Kidney (tissue), 14 donors: ENCODE measurements around the gene ZNF829. TPM values are rescaled to one million over a fixed set of nuclear protein-coding genes. Genes with fewer than 3 reads are reported as not detected.

ENCODE experiments used
- DNase-seq, 5 donors: peaks; one replicate each; pipeline ENCODE4 v3.0.0-alpha.2; 2013 to 2020
- FAIRE-seq: peaks from 2 replicates; lab custom pipeline; 2012; peaks lifted over from hg19 to GRCh38; lab: Jason Lieb, UNC
- H3K27ac ChIP-seq, 2 donors: one replicate each; pipeline ENCODE4 v1.7.0; 2013; ENCODE audit warnings: low read depth in 2 of 2, low read length in 2 of 2, inconsistent platforms in 1 of 2
- H3K27me3 ChIP-seq: one replicate; pipeline ENCODE4 v1.7.1; 2013; ENCODE audit warnings: low read length, inconsistent platforms; ENCODE audit not compliant: control insufficient read depth, insufficient read depth
- H3K36me3 ChIP-seq, 3 donors: one replicate each; pipeline versions ENCODE4 v1.7.0 to v1.7.1; 2013; ENCODE audit warnings: low read length in 3 of 3, control low read depth in 1 of 3, inconsistent platforms in 1 of 3; ENCODE audit not compliant: insufficient read depth in 3 of 3, control insufficient read depth in 2 of 3
- H3K4me1 ChIP-seq, 3 donors: one replicate each; pipeline versions ENCODE4 v1.7.0 to v1.7.1; 2013; ENCODE audit warnings: low read length in 3 of 3, inconsistent platforms in 1 of 3, low read depth in 1 of 3; ENCODE audit not compliant: control insufficient read depth in 2 of 3, insufficient read depth in 2 of 3
- H3K4me3 ChIP-seq, 3 donors: one replicate each; pipeline versions ENCODE4 v1.7.0 to v1.8.1; 2013; ENCODE audit warnings: low read length in 3 of 3, control low read depth in 1 of 3, inconsistent platforms in 1 of 3
- H3K9ac ChIP-seq, 3 donors: one replicate each; pipeline versions ENCODE4 v1.7.0 to v1.7.1; 2013; ENCODE audit warnings: low read length in 3 of 3, control low read depth in 1 of 3, inconsistent platforms in 1 of 3
- H3K9me3 ChIP-seq, 3 donors: one replicate each; pipeline versions ENCODE4 v1.7.0 to v1.7.1; 2013; ENCODE audit warnings: low read length in 3 of 3, control low read depth in 1 of 3, inconsistent platforms in 1 of 3; ENCODE audit not compliant: control insufficient read depth in 2 of 3, insufficient read depth in 1 of 3
- intact Hi-C: fragments of 100-400 bp; cut with DNase I; formaldehyde crosslinking; loops from one replicate; pipeline ENCODE4 v1.11.1; 2022
- polyA plus RNA-seq: library from polyadenylated mRNA; stranded (reverse); fragments of 350-450 nt; fragmentation: Illumina TruSeq; extraction: RNeasy Lipid Tissue Mini Kit (QIAGEN cat#74804); gene quantifications from one replicate; pipeline ENCODE4 v1.2.3, GENCODE V29; 2014; ENCODE audit warnings: low read depth, low replicate concordance; ENCODE audit not compliant: insufficient read depth
- total RNA-seq: library from RNA; stranded (reverse); fragmentation: NEBNext Ultra II Directional; extraction: Animal tissue kit (Norgen Biotek cat#: 25700); gene quantifications from one replicate; pipeline ENCODE4 v1.2.1, GENCODE V29; 2021
- TF ChIP-seq, protein P1 (sequence below): IDR thresholded peaks from 3 replicates; pipeline ENCODE4 v1.5.1; 2012; ENCODE audit warnings: mild to moderate bottlenecking, moderate library complexity, borderline replicate concordance; ENCODE audit not compliant: insufficient read depth; ENCODE audit errors: extremely low read depth
- donor health status: control.
- donor health status: control.
- donor health status: control.
- donor health status: control.
- donor health status: control.
- donor health status: DM: yes; HTN: yes; CAD: no.
- donor health status: Normal renal cell carcinoma (clear cell type).

Gene ZNF829
- total and polyA plus RNA-seq, 2 donors from 2014 or later, result 1.2 to 4.4 TPM

DNA sequence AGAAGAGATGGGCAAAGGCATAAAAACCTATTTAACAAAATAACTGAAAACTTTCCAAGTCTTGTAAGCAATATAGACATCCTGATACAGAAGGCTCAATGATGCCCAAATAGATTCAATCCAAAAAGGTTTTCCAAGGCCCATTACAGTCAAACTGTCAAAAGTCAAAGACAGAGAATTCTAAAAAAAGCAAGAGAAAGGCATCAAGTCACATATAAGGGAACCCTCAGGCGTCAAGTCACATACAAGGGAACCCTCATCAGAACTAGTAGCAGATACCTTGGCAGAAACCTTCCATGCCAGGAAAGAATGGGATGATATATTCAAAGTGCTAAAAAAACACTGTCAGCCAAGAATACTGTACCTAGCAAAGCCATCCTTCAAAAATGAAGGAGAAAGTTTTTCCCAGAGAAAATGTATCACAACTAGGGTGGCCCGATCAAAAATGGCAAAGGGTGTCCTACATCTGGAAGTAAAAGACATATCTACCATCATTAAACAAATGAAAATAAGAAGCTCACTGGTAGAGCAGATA, 21.2 kb downstream of the ZNF829 start:
- peaks cover 25 to 55% (median 28%) of the 10 kb centered on the region in 3 donors for H3K36me3 ChIP-seq
- FAIRE-seq, result no peak
- peak overlapping the region in 1 of 3 donors; percentile 41 for H3K4me3 ChIP-seq
- H3K4me1 ChIP-seq, result no peaks in the 10 kb centered on the region
- DNase-seq, result no peak
- no peaks in the 10 kb centered on the region for H3K27me3 ChIP-seq
- TF ChIP-seq, protein P1, sequence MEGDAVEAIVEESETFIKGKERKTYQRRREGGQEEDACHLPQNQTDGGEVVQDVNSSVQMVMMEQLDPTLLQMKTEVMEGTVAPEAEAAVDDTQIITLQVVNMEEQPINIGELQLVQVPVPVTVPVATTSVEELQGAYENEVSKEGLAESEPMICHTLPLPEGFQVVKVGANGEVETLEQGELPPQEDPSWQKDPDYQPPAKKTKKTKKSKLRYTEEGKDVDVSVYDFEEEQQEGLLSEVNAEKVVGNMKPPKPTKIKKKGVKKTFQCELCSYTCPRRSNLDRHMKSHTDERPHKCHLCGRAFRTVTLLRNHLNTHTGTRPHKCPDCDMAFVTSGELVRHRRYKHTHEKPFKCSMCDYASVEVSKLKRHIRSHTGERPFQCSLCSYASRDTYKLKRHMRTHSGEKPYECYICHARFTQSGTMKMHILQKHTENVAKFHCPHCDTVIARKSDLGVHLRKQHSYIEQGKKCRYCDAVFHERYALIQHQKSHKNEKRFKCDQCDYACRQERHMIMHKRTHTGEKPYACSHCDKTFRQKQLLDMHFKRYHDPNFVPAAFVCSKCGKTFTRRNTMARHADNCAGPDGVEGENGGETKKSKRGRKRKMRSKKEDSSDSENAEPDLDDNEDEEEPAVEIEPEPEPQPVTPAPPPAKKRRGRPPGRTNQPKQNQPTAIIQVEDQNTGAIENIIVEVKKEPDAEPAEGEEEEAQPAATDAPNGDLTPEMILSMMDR, result no peak
- peaks cover 36 to 83% (median 74%) of the 10 kb centered on the region in 3 donors for H3K9me3 ChIP-seq
- H3K27ac ChIP-seq, result no peak overlapping the region
- H3K9ac ChIP-seq, result no peak overlapping the region
- intact Hi-C loops, result no loop called here

DNA sequence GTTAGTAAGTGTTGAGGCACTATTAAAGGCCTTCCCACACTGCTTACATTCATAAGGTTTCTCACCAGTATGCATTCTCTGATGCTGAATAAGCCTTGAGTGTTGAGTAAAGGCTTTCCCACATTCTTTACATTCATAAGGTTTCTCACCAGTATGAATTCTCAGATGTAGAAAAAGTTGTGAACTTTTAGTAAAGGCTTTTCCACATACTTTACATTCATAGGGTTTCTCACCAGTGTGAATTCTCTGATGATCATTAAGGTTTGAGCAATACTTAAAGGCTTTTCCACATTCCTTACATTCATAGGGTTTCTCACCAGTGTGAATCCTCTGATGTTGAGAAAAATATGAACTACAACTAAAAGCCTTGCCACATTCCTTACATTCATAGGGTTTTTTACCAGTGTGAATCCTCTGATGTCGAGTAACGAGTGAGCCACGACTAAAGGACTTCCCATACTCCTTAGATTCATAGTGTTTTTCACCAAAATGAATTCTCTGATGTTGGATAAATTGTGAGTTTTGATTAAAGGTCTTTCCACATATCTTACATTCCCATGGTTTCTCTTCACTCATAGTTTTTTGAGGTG, 24.2 kb downstream of the ZNF829 start:
- TF ChIP-seq, protein P1, result no peak
- FAIRE-seq (no peak), DNase-seq (no peak)
- peaks cover 25 to 42% (median 25%) of the 10 kb centered on the region in 3 donors for H3K36me3 ChIP-seq
- intact Hi-C loops, result no loop called here
- H3K9ac ChIP-seq, result no peak overlapping the region
- H3K4me1 ChIP-seq, result no peaks in the 10 kb centered on the region
- peaks cover 33 to 86% (median 67%) of the 10 kb centered on the region in 3 donors for H3K9me3 ChIP-seq
- H3K4me3 ChIP-seq, result peak overlapping the region in 2 of 3 donors; percentile 1 to 39
- no peak overlapping the region for H3K27ac ChIP-seq
- H3K27me3 ChIP-seq, result no peaks in the 10 kb centered on the region

DNA sequence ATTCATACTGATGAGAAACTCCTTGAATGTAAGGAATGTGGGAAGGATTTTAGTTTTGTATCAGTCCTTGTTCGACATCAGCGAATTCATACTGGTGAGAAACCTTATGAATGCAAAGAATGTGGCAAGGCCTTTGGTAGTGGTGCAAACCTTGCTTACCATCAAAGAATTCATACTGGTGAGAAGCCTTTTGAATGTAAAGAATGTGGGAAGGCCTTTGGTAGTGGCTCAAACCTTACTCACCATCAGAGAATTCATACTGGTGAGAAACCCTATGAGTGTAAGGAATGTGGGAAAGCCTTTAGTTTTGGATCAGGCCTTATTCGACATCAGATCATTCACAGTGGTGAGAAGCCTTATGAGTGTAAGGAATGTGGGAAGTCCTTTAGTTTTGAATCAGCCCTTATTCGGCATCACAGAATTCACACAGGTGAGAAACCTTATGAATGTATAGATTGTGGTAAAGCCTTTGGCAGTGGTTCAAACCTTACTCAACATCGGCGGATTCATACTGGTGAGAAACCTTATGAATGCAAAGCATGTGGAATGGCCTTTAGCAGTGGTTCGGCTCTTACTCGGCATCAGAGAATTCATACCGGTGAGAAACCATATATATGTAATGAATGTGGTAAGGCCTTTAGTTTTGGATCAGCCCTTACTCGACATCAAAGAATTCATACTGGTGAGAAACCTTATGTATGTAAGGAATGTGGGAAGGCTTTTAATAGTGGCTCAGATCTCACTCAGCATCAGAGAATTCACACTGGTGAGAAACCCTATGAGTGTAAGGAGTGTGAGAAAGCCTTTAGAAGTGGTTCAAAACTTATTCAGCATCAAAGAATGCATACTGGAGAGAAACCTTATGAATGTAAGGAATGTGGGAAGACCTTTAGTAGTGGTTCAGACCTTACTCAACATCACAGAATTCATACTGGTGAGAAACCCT, 38.8 kb downstream of the ZNF829 start:
- Histone ChIP-seq H3K27me3 (no peaks in the 10 kb centered on the region), H3K27ac (no peak overlapping the region), H3K4me3 (peak overlapping the region in 2 of 3 donors; percentile 0 to 46), H3K36me3 (peaks cover 18 to 30% (median 22%) of the 10 kb centered on the region in 3 donors), H3K4me1 (no peaks in the 10 kb centered on the region), H3K9me3 (peaks cover 16 to 77% (median 60%) of the 10 kb centered on the region in 3 donors), H3K9ac (no peak overlapping the region)
- intact Hi-C loops, result no loop called here
- FAIRE-seq (no peak), DNase-seq (no peak)
- TF ChIP-seq, protein P1, result no peak
